Osteoblast (primary cell): Measurements from ENCODE around the gene PHF21A. TPM values are rescaled to one million over a fixed set of nuclear protein-coding genes. Genes with fewer than 3 reads are reported as not detected.

Experiments used
- DNase-seq: peaks from one replicate; pipeline ENCODE4 v3.0.0; 2011; ENCODE audit warnings: low spot score, mixed read lengths; ENCODE audit not compliant: insufficient read length; ENCODE audit errors: missing footprints
- H2AFZ ChIP-seq: 2 replicates; pipeline ENCODE4 v1.6.0; 2011; ENCODE audit warnings: mild to moderate bottlenecking, low read length
- H3K27ac ChIP-seq: 2 replicates; pipeline ENCODE4 v1.5.1; 2011; ENCODE audit warnings: mild to moderate bottlenecking, low read depth, low read length, moderate library complexity
- H3K27me3 ChIP-seq: 2 replicates; pipeline ENCODE4 v1.6.0; 2012; ENCODE audit warnings: mild to moderate bottlenecking, control low read depth, inconsistent platforms, low read length, moderate library complexity; ENCODE audit not compliant: insufficient read depth
- H3K36me3 ChIP-seq: 2 replicates; pipeline ENCODE4 v1.5.1; 2011; ENCODE audit warnings: mild to moderate bottlenecking, low read length, control low read depth, moderate library complexity; ENCODE audit not compliant: insufficient read depth
- H3K4me1 ChIP-seq: 2 replicates; pipeline ENCODE4 v1.5.1; 2011; ENCODE audit warnings: mild to moderate bottlenecking, low read length, control low read depth, moderate library complexity; ENCODE audit not compliant: insufficient read depth
- H3K4me2 ChIP-seq: 2 replicates; pipeline ENCODE4 v1.6.0; 2011; ENCODE audit warnings: mild to moderate bottlenecking, low read length; ENCODE audit not compliant: insufficient read depth
- H3K4me3 ChIP-seq: fragments of 200-600 bp; sonication (generic); 3 replicates; pipeline ENCODE4 v1.5.1; 2012; ENCODE audit warnings: mild to moderate bottlenecking, low read length, inconsistent platforms; ENCODE audit not compliant: insufficient read depth
- H3K79me2 ChIP-seq: 2 replicates; pipeline ENCODE4 v1.6.0; 2012; ENCODE audit warnings: mild to moderate bottlenecking, low read length, control low read depth, inconsistent platforms; ENCODE audit not compliant: insufficient read depth
- H3K9me3 ChIP-seq: 2 replicates; pipeline ENCODE4 v1.5.1; 2011; ENCODE audit warnings: low read depth, low read length, control low read depth
- H4K20me1 ChIP-seq: 2 replicates; pipeline ENCODE4 v1.6.0; 2012; ENCODE audit warnings: mild to moderate bottlenecking, low read length, control low read depth; ENCODE audit not compliant: insufficient read depth
- total RNA-seq: library from RNA; depleted of rRNA; stranded (reverse); fragments of >200 nt; gene quantifications from 2 replicates; pipeline ENCODE4 v1.2.3, GENCODE V29; 2012
- TF ChIP-seq, protein P1 (sequence below): IDR thresholded peaks from 2 replicates; pipeline ENCODE4 v1.5.1; 2011; ENCODE audit warnings: mild to moderate bottlenecking, low read depth, low read length, moderate library complexity; ENCODE audit errors: extremely low read depth

The PHF21A gene
- total RNA-seq, 1 donor: 26.4 TPM

DNA sequence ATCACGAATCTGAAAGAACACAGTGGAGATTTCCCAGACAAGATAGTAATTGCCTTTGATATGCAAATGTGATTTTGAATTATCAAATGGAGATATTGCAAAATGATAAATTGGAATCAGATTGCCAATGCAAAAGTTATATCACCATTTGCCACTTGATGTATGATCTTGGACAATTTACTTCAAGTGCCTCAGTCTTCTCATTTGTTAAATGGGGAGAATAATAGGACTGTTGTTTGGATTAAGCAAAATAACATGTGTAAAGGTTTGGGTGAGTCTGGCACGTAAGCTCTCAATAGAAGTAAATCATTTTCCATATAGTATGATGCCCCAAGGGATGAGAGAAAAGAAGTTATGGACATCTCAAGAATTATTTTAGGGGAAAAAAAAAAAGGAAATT is 7.9 kb upstream of the PHF21A start:
- no peaks in the 10 kb centered on the region for H4K20me1 ChIP-seq
- H3K4me3 ChIP-seq: no peak overlapping the region
- H3K36me3 ChIP-seq: no peaks in the 10 kb centered on the region
- no peak overlapping the region for H2AFZ ChIP-seq
- no peaks in the 10 kb centered on the region for H3K79me2 ChIP-seq
- TF ChIP-seq, protein P1, sequence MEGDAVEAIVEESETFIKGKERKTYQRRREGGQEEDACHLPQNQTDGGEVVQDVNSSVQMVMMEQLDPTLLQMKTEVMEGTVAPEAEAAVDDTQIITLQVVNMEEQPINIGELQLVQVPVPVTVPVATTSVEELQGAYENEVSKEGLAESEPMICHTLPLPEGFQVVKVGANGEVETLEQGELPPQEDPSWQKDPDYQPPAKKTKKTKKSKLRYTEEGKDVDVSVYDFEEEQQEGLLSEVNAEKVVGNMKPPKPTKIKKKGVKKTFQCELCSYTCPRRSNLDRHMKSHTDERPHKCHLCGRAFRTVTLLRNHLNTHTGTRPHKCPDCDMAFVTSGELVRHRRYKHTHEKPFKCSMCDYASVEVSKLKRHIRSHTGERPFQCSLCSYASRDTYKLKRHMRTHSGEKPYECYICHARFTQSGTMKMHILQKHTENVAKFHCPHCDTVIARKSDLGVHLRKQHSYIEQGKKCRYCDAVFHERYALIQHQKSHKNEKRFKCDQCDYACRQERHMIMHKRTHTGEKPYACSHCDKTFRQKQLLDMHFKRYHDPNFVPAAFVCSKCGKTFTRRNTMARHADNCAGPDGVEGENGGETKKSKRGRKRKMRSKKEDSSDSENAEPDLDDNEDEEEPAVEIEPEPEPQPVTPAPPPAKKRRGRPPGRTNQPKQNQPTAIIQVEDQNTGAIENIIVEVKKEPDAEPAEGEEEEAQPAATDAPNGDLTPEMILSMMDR: no peak
- no peak overlapping the region for H3K4me2 ChIP-seq
- H3K4me1 ChIP-seq: no peaks in the 10 kb centered on the region
- DNase-seq: no peak
- peaks cover 4% of the 10 kb centered on the region for H3K27me3 ChIP-seq
- H3K27ac ChIP-seq: no peak overlapping the region
- H3K9me3 ChIP-seq: no peaks in the 10 kb centered on the region

- DNase-seq: peak; percentile 55
- peak overlapping the region; percentile 4 for H2AFZ ChIP-seq
- no peaks in the 10 kb centered on the region for H3K9me3 ChIP-seq
- H4K20me1 ChIP-seq: no peaks in the 10 kb centered on the region
- H3K27me3 ChIP-seq: no peaks in the 10 kb centered on the region
- H3K4me2 ChIP-seq: peak overlapping the region; percentile 17
- no peaks in the 10 kb centered on the region for H3K36me3 ChIP-seq
- TF ChIP-seq, protein P1: peak; percentile 50
- no peaks in the 10 kb centered on the region for H3K79me2 ChIP-seq
- no peak overlapping the region for H3K4me3 ChIP-seq
- no peak overlapping the region for H3K27ac ChIP-seq
- H3K4me1 ChIP-seq: peaks cover 8% of the 10 kb centered on the region
Observed at GRCh38 chr11:46127150-46127638, 5.9 kb upstream of the PHF21A start.

- TF ChIP-seq, protein P1: no peak
- Histone ChIP-seq H3K27me3 (no peaks in the 10 kb centered on the region), H3K36me3 (no peaks in the 10 kb centered on the region), H3K9me3 (no peaks in the 10 kb centered on the region), H3K4me1 (peaks cover 8% of the 10 kb centered on the region), H3K4me2 (no peak overlapping the region), H3K4me3 (no peak overlapping the region), H3K27ac (no peak overlapping the region), H2AFZ (no peak overlapping the region), H4K20me1 (no peaks in the 10 kb centered on the region), H3K79me2 (no peaks in the 10 kb centered on the region)
- no peak for DNase-seq
Observed at GRCh38 chr11:46125284-46125683, 4.0 kb upstream of the PHF21A start.

GRCh38 chr11:46122945-46123715 is 1.9 kb upstream of the PHF21A start:
- H2AFZ ChIP-seq: no peak overlapping the region
- H3K79me2 ChIP-seq: peaks cover 18% of the 10 kb centered on the region
- no peaks in the 10 kb centered on the region for H3K9me3 ChIP-seq
- H3K36me3 ChIP-seq: no peaks in the 10 kb centered on the region
- H3K4me1 ChIP-seq: peaks cover 20% of the 10 kb centered on the region
- H4K20me1 ChIP-seq: peaks cover 3% of the 10 kb centered on the region
- H3K27ac ChIP-seq: no peak overlapping the region
- no peaks in the 10 kb centered on the region for H3K27me3 ChIP-seq
- DNase-seq: no peak
- H3K4me2 ChIP-seq: peak overlapping the region; percentile 93
- TF ChIP-seq, protein P1: no peak
- no peak overlapping the region for H3K4me3 ChIP-seq
